Breast epithelium (tissue), 3 donors: ENCODE measurements around the gene CEBPA.

Source experiments
- CTCF ChIP-seq, 3 donors: fragments of 450-650 bp; IDR thresholded peaks; one replicate each; pipeline ENCODE4 v1.5.1; 2016 to 2017; ENCODE audit warnings: antibody characterized with exemption in 3 of 3, mild to moderate bottlenecking in 3 of 3, moderate library complexity in 3 of 3
- POLR2A ChIP-seq: fragments of 450-650 bp; IDR thresholded peaks from one replicate; pipeline ENCODE4 v1.6.1; 2016; ENCODE audit warnings: antibody characterized with exemption, mild to moderate bottlenecking, moderate library complexity
- POLR2AphosphoS5 ChIP-seq, 3 donors: sonication (generic); formaldehyde crosslinking; IDR thresholded peaks; one replicate each; pipeline ENCODE4 v1.6.1; 2017; ENCODE audit warnings: antibody characterized with exemption in 3 of 3

GRCh38 chr19:33250500-33250899 lies 51.8 kb downstream of the CEBPA start:
- TF ChIP-seq CTCF (IDR thresholded peaks at IDR 0.05) (no peak), POLR2AphosphoS5 (IDR thresholded peaks at IDR 0.05) (no peak), POLR2A (no peak)
